ENCODE measurements around the gene SLC39A11.

- TF ChIP-seq CTCF (IDR thresholded peaks at IDR 0.05; ENCODE audit: insufficient read depth, low read depth, low read length) = no peak
- no peak for TF ChIP-seq EZH2 (IDR thresholded peaks at IDR 0.05; ENCODE audit: insufficient read depth, low read length)
Measured at GRCh38 chr17:72599891-72600290, 492.6 kb downstream of the SLC39A11 start.

Data from astrocyte (in vitro differentiated cells and primary cell).